GM10266 (cell line): ENCODE measurements around the gene HSD17B12.

Experiments
- DNase-seq: peaks from one replicate; pipeline ENCODE4 v3.0.0; 2012; ENCODE audit errors: extremely low spot score
- TF ChIP-seq, protein P1 (sequence below): IDR thresholded peaks from 2 replicates; pipeline ENCODE4 v1.5.1; 2012; ENCODE audit warnings: mild to moderate bottlenecking, low read depth; ENCODE audit not compliant: control insufficient read depth, insufficient read depth; ENCODE audit errors: missing control alignments

HSD17B12 gene

DNA sequence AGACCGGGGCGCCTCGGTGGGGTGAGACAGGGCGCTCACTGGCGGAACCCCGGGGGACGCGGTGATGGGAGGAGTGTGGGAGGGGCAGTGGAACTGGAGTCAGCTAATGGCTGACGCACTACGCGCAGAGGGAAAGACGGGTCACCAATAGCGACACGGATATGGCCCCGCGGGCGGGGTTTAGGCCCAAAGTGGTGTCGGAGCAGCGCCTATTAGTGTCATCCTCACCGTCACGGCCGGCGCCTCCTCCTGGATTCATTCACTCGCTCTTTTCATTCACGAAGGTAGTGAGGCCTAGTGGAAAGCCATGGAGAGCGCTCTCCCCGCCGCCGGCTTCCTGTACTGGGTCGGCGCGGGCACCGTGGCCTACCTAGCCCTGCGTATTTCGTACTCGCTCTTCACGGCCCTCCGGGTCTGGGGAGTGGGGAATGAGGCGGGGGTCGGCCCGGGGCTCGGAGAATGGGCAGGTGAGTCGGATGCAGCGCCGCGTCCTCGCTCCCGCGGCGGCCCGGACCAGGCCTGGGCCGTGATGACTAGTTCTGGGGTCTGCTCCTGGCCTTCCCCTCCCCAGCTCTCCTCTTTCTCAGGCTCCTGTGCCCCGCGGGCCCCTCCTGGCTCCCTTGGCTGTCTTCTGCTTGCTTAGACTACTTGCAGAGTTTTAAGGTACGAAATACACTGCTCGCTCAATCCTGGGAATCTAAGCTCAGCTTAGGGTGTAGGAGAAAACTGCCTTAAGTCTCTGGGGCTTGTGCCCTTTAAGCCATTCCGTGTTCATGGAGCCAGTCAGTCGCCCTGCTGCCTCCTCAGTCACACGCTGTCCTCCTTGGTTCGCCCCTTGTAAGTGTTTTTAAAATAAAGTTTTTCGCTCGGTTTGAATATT is at the start of gene HSD17B12:
HSD17B12 (plus strand) TSS at position 218 of the 880 bp plus-strand sequence; CDS start at position 308, 90 bp downstream.
- peak; percentile 95 for DNase-seq
- TF ChIP-seq, protein P1, sequence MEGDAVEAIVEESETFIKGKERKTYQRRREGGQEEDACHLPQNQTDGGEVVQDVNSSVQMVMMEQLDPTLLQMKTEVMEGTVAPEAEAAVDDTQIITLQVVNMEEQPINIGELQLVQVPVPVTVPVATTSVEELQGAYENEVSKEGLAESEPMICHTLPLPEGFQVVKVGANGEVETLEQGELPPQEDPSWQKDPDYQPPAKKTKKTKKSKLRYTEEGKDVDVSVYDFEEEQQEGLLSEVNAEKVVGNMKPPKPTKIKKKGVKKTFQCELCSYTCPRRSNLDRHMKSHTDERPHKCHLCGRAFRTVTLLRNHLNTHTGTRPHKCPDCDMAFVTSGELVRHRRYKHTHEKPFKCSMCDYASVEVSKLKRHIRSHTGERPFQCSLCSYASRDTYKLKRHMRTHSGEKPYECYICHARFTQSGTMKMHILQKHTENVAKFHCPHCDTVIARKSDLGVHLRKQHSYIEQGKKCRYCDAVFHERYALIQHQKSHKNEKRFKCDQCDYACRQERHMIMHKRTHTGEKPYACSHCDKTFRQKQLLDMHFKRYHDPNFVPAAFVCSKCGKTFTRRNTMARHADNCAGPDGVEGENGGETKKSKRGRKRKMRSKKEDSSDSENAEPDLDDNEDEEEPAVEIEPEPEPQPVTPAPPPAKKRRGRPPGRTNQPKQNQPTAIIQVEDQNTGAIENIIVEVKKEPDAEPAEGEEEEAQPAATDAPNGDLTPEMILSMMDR = no peak

DNA sequence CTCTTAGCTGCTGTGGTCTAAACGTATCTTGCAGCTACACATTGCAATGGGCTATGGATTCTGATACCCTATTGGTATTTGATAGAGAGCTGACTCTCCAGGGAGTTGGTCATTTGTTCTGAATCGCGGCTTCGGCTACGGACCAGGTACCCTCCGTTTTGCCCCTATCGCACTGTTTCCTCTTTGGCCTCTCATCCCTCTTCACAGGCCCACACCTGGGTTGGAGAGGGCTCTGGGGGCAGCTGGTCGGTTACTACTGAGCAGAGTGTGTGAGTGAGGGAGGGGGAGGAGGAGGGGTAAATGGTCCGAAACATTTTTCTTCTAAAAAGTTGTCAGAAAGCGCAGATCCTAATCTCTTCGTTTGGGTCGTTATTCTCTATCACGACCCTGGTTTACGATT is 48.8 kb upstream of the HSD17B12 start:
- TF ChIP-seq, protein P1 = no peak
- DNase-seq = no peak

DNA sequence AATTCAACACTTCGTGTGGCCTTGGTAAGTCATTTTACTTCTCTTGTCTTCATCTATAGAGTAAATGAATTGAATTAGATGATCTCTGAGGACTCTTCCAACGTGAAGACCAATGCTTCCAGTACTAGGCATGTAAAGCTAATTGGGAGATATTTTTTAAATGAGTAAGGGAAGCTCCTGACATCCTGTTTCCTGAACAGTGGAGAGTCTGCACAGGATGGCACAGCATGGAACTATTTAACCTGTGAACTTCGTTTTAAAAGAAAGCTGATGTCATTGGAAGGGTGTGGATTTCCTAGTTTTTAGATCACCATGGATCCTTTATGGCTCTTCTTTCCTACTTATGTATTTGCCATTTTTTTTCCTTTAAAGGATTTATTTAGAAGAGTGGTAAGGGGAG is 48.4 kb upstream of the HSD17B12 start:
- no peak for DNase-seq
- TF ChIP-seq, protein P1 = no peak

DNA sequence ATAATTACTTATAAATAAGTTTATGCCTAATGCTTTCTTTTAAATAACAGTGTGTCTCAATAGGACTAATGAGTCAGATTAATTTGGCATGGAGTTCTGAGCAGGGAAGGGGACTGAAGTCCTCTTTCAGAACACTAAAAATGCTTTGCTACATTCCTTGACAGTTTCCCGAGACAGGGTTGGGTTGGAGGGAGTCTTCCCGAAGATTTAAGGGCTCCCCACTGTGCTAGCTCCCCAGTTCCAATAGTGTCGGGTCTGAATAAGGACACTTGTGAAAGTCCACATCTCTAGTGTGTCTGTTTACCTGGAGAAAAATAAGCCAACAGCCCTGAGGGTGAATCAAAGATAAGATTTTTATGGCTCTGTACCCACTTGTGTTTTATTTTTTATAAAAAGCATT is 41.8 kb upstream of the HSD17B12 start:
- TF ChIP-seq, protein P1 = no peak
- no peak for DNase-seq

DNA sequence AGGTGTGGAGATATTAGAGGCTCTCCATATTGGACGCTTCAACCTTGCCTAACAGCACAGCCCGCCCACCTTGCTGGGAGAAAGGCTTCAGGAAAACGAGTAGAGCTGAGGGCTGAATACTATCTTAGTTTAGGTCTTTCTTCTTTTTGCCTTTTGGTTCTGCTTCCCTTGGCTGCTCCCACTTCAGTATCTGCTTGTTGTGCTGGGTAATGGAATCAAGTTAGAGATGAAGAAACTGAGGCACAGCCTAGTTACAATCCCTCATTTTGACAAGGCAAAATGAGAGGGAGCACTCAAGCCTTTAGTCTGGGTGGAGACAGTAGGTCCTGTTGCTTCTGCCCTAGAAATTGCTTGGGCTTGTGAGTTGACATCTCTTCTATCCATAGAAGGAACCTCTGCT is 41.3 kb upstream of the HSD17B12 start:
- TF ChIP-seq, protein P1 = no peak
- no peak for DNase-seq

DNA sequence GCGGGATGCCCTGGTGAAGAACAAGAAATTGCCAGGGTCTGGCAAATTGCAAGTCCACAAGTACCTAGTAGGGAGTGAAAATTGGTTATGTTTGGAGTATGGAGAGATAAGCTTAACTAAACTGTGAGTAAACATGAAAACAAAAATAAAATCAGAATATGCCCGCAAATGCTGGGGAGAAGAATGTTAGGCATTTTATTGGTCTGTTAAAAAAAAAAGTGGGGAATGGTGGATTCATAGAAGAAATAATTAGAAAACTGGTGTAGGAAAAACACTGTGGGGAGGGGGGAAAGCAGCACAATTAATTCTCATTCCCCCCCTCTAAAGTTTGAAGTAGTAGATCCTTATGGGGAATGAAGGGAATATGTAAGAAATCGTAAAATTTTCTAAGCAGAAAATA is 40.6 kb upstream of the HSD17B12 start:
- DNase-seq = no peak
- TF ChIP-seq, protein P1 = no peak
